CD4-positive, alpha-beta T cell treated with Interleukin-10 for 1 hour (primary cell): ENCODE data around the gene BMPR2.
"Not testable (repeated sequence)": the region's sequence is repeated elsewhere in the genome, so short reads cannot be mapped to it uniquely, and the experiment has no call there.

Experiments
- DNase-seq: peaks from one replicate; pipeline ENCODE4 v3.0.0-alpha.2; 2020

Gene BMPR2

GRCh38 chr2:202455114-202455513 lies 79.0 kb downstream of the BMPR2 start:
- no peak for DNase-seq

GRCh38 chr2:202460119-202460518 lies 84.0 kb downstream of the BMPR2 start:
- DNase-seq, result no peak

- DNase-seq, result no peak
Measured at GRCh38 chr2:202479090-202479489, 103.0 kb downstream of the BMPR2 start.

GRCh38 chr2:202479610-202480009 lies 103.5 kb downstream of the BMPR2 start:
- no peak for DNase-seq

DNA sequence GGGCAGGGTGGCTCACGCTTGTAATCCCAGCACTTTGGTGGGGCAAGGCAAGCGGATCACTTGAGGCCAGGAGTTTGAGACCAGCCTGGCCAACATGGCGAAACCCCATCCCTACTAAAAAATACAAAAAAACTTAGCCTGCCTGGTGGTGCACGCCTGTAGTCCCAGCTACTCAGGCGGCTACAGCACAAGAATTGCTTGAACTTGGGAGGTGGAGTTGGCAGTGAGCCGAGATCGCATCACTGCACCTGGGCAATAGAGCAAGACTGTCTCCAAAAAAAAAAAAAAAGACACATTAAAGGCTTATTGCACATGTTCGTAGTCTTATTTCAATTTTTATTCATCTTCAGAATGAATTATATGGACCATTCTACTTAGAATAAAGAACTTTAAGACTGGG lies 110.2 kb downstream of the BMPR2 start:
- no peak for DNase-seq

DNA sequence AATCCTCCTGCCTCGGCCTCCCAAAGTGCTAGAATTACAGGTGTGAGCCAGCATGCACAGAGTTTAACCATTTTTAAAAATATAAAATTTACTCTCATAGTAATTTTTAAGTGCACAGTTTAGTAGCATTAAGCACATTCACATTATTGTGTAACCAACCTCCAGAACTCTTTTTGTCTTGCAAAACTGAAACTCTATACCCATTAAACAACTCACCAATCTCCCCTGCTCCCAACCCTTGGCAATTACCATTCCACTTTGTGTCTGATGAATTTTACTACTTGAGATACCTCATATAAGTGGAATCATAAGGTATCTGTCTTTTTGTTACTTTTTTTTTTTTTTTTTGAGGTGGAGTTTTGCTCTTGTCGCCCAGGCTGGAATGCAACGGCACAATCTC lies 112.5 kb downstream of the BMPR2 start:
- no peak for DNase-seq

- no peak for DNase-seq
Measured at GRCh38 chr2:202490479-202490878, 114.4 kb downstream of the BMPR2 start.

DNA sequence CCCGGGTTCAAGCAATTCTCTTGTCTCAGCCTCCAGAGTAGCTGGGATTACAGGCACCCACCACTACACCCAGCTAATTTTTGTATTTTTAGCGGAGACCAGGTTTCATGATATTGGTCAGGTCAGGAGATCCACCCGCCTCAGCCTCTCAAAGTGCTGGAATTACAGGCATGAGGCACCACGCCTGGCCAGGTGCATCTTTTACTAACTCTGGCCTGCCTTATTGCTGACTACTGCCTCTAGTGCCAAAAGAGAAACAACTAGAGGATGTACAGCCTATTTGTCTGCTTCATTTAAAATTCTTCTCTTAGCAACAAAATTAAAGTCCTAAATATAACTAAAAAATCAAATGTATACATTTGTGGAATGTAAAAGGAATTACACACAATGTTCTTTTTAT lies 115.4 kb downstream of the BMPR2 start:
- DNase-seq, result no peak

- DNase-seq, result no peak
Measured at GRCh38 chr2:202494300-202495229, 118.4 kb downstream of the BMPR2 start.

DNA sequence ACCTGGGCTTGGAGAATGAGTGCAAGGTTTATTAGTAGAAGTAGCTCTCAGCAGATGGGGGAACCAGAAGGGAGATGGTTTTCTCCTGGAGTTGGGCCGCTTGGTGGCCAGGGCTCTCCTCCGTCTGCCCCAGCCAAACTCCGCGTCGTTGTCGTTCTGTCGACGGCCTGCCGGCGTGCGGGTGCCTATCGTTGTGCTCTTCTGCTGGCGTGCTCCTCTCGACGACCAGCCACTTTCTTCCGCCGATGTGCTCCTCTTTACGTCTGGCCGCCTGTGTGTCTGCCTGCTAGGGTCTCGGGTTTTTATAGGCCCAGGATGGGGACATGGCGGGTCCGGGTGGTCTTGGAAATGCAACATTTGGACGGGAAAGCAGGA lies 119.1 kb downstream of the BMPR2 start:
- no peak for DNase-seq

GRCh38 chr2:202496835-202497472 lies 120.8 kb downstream of the BMPR2 start:
- not testable (repeated sequence) for DNase-seq

DNA sequence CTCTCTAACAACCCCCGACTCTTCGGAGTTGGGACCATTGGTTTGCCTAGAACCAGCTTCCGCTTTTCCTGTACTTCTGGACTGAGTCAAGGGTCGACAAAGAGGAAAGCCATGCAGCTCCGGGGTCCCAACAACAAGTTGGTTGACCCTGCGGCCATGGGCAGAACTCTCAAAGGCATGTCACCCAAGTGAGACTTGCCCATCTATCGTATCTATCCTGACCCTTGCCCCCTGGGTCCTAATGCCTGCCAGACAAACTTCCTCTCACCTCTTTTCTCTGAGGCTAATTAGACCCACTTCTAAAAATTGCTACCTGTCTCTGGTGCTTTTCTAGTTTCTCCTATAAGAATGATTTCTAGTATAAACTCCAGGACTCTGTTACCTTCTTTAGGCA lies 121.3 kb downstream of the BMPR2 start:
- DNase-seq, result not testable (repeated sequence)

DNA sequence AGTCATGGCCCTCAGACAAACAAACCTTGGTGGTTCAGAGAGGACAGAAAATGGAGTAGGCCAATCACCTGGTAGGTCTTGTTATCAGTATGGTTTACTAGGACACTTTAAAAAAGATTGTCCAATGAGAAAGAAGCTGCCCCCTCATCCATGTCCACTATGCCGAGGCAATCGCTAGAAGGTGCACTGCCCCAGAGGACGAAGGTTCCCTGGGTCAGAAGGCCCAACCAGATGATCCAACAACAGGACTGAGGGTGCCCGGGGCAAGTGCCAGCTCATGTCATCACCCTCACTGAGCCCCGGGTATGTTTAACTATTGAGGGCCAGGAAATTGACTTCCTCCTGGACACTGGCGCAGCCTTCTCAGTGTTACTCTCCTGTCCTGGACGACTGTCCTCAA lies 123.7 kb downstream of the BMPR2 start:
- DNase-seq, result not testable (repeated sequence)

- not testable (repeated sequence) for DNase-seq
Measured at GRCh38 chr2:202503276-202503675, 127.1 kb downstream of the BMPR2 start.

GRCh38 chr2:202508686-202509085 lies 132.6 kb downstream of the BMPR2 start:
- DNase-seq, result no peak

DNA sequence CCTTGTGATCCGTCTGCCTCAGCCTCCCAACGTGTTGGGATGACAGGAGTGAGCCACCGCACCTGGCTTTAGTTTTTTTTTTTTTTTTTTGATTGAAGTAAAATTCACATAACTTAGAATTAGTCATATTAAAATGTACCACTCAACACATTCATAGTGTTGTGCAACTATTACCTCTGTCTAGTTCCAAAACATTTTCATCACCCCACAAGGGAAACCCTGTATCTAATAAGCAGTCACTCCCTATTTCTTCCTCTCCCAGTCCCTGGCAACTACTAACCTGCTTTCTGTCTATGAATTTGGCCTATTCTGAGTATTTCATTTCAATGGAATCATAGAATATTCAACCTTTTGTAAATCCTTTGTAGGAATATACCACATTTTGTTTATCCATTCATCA lies 134.8 kb downstream of the BMPR2 start:
- no peak for DNase-seq

DNA sequence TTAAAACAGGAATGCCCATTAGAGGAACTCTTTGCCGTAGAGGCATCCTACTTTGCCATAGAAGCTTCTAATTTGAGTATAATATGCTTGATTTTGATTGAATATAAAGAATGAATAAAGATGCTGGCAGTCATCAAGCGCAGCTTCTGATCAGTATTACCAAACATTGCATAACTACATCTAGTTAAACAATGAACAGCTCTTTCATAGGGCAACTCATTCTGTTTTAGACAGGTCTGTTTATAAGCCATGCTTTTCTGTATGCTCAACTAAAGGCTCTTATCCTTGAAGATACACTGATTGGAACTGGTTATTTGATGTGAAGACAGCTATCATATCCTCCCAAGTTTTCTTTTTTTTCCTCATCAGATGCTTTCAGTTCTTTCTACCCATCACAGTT lies 136.0 kb downstream of the BMPR2 start:
- DNase-seq, result no peak

DNA sequence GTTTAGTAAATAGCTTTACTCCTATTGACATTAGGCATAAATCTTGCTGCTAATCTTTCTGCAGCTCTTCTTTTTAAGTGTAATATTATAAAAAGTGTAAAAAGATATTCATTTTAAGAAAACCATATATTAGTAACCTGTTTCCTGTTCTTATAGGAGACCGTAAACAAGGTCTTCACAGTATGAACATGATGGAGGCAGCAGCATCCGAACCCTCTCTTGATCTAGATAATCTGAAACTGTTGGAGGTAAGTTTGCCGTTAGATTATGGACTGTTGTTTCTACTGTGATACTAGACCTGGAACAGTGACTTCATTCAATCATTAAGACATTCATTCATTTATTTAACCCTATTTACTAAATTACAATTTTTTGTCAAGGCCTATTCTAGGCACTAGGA lies 138.6 kb downstream of the BMPR2 start:
- no peak for DNase-seq

DNA sequence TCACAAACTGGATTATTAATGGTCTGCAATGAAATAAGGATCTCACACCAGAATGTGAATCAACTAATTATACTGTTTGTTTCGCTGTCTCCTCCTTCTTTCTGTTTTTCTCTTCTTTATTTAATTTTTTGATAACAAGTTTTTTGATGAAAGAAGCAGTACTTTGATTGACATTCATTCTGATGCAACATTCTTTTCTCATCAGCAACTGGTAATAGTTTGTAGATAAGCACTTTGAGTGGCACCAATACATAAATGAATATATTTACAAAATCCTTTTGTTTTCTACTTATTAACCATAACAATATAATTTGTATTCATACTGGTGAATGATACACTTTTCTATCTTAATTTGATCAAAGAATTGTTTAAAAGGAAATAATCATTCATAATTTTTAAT lies 143.3 kb downstream of the BMPR2 start:
- no peak for DNase-seq

- DNase-seq, result no peak
Measured at GRCh38 chr2:202521470-202521869, 145.3 kb downstream of the BMPR2 start.

DNA sequence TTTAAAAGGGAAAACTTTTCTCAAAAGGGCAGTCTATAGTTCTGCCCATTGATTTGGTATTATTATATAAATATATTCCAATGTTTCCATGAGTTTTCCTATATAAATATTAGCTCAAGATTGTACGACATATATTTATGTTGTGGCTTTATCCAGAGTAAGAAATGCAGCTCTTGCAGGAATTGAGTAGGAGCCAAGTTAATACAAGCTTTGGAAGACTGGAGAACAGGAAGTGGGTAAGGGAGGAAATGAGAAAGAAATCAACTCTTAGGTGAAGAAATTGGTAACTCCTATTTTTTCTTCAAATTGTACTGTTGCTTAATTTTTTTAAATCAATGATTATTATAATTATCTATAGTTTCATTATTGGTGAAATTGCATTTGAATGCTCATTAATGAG lies 153.3 kb downstream of the BMPR2 start:
- no peak for DNase-seq

DNA sequence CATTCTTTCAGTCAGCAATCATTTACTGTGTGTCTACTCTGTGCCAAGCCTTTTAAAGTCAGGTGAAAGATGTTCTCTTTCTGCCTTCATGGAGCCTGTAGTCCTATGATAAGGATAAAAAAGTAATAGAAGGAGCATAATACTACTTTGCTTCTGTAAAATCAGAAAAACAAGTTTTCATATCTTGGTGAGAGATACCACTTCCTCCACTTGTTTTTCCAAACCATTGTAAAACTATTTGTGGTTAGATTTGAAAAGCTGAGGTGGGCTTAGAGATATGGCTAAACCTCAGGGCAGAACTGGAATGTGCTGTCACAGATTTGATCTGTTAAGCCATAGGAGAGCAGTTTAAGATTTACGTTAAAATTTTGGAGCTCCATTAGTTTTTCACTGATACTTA lies 153.9 kb downstream of the BMPR2 start:
- DNase-seq, result peak; percentile 6

- not testable (repeated sequence) for DNase-seq
Measured at GRCh38 chr2:202535290-202535689, 159.2 kb downstream of the BMPR2 start.

DNA sequence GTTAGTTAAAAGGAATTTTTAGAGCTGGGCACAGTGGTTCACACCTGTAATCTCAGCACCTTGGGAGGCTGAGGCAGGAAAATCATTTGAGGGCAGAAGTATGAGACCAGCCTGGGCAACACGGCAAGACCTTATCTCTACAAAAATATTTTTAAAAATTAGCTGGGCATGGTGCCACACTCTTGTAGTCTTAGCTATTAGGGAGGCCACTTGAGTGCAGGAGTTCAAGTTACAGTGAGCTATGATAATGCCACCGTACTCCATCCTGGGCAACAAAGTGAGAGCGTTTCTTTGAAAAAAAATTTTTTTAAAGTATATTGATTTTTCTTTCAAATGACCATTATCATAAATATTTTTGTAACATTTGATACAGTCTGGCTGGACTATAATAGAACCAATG lies 165.0 kb downstream of the BMPR2 start:
- no peak for DNase-seq

- no peak for DNase-seq
Measured at GRCh38 chr2:202542142-202542541, 166.0 kb downstream of the BMPR2 start.
